Measurements from ENCODE around the gene TLCD5. TPM values are rescaled to one million over a fixed set of nuclear protein-coding genes. Genes with fewer than 3 reads are reported as not detected.

Gene TLCD5
- total and polyA plus RNA-seq, 7 donors: 0.39 to 2.5 (median 0.71) TPM

- TF ChIP-seq CTCF (IDR thresholded peaks at IDR 0.05): no peak
- 85 to 92% (median 88%) methylated on average over 6 of the region's 6 CpGs for WGBS, 3 donors
- no peak overlapping the region for H3K4me3 ChIP-seq
- peaks cover 58% of the 10 kb centered on the region for H3K4me1 ChIP-seq
- DNase-seq (no peak), ATAC-seq (no peak)
- H3K36me3 ChIP-seq (ENCODE audit: insufficient read depth in 1 of 2, low read depth in 1 of 2): no peaks in the 10 kb centered on the region
- H3K27ac ChIP-seq: no peak overlapping the region
- no peaks in the 10 kb centered on the region for H3K9me3 ChIP-seq
- no peaks in the 10 kb centered on the region for H3K27me3 ChIP-seq (ENCODE audit: insufficient read depth in 3 of 3, low read length in 2 of 3)
- intact Hi-C loops (cut with DNase I): no loop called here
These were observed 32.5 kb downstream of the TLCD5 start for GRCh38 chr11:120357620-120358019.

DNA sequence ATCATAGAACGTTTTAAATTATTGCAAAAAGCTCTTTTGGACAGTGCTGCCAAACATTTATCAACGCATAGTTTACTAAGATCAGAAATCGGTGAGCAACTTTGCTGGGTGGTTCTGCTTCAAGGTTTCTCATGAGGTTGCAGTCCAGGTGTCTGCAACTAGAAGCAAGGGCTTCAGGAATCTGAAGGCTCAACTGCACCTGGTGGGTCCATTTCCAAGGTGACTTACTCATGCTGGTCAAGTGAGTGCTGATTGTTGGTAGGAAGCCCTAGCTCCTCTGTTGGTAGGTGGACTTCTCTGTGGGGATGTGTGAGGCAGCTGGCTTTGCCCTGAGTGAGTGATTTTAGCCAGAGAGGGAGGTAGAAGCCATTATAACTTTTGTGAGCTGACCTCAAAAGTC is 33.6 kb downstream of the TLCD5 start:
- H3K4me3 ChIP-seq: no peak overlapping the region
- peak in 2 of 4 donors; percentile 5 to 26 for ATAC-seq
- H3K27me3 ChIP-seq (ENCODE audit: insufficient read depth in 3 of 3, low read length in 2 of 3): no peaks in the 10 kb centered on the region
- TF ChIP-seq CTCF (IDR thresholded peaks at IDR 0.05): no peak
- no peaks in the 10 kb centered on the region for H3K36me3 ChIP-seq (ENCODE audit: insufficient read depth in 1 of 2, low read depth in 1 of 2)
- intact Hi-C loops (cut with DNase I): no loop called here
- H3K4me1 ChIP-seq: peaks cover 57% of the 10 kb centered on the region
- no peaks in the 10 kb centered on the region for H3K9me3 ChIP-seq
- DNase-seq: no peak
- H3K27ac ChIP-seq: no peak overlapping the region
- WGBS, 3 donors: 66 to 83% (median 74%) methylated on average over 3 of the region's 3 CpGs

GRCh38 chr11:120363436-120363835 is 38.3 kb downstream of the TLCD5 start:
- no peaks in the 10 kb centered on the region for H3K9me3 ChIP-seq
- DNase-seq (no peak), ATAC-seq (no peak)
- TF ChIP-seq CTCF (IDR thresholded peaks at IDR 0.05): no peak
- no peaks in the 10 kb centered on the region for H3K27me3 ChIP-seq (ENCODE audit: insufficient read depth in 3 of 3, low read length in 2 of 3)
- peaks cover 53% of the 10 kb centered on the region for H3K4me1 ChIP-seq
- peak overlapping the region; percentile 50 for H3K27ac ChIP-seq
- no peaks in the 10 kb centered on the region for H3K36me3 ChIP-seq (ENCODE audit: insufficient read depth in 1 of 2, low read depth in 1 of 2)
- H3K4me3 ChIP-seq: no peak overlapping the region
- intact Hi-C loops (cut with DNase I): no loop called here

DNA sequence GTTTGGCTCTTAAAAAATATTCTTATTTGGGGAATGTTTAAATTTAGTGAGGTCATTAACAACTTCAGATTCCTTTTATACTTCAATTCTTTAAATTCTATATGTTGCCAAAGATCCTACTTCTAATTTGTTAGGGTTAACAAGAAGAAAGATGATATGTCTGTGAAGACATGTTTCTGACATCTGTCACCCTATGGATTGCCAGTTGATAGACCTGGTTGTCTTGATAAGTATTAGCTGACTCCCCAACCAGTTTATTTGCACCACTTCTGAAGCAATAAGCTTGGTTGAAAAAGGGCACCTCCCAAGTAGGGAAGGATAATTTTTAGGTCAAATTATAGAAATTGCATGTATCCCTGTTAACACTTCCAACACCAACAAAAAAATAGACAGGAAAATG is 40.4 kb downstream of the TLCD5 start:
- no peaks in the 10 kb centered on the region for H3K9me3 ChIP-seq
- intact Hi-C loops (cut with DNase I): no loop called here
- ATAC-seq: no peak

More for the DNA sequence above, 40.4 kb downstream of the TLCD5 start:
- Histone ChIP-seq H3K4me1 (peaks cover 56% of the 10 kb centered on the region), H3K36me3 (ENCODE audit: insufficient read depth in 1 of 2, low read depth in 1 of 2) (no peaks in the 10 kb centered on the region), H3K27ac (no peak overlapping the region), H3K4me3 (no peak overlapping the region), H3K27me3 (ENCODE audit: insufficient read depth in 3 of 3, low read length in 2 of 3) (no peaks in the 10 kb centered on the region)
- DNase-seq: no peak
- no peak for TF ChIP-seq CTCF (IDR thresholded peaks at IDR 0.05)

Data from psoas muscle (tissue), 8 donors.